HG02981 (cell line): ENCODE results near the gene SVIL.
"Not testable (repeated sequence)": the region's sequence is repeated elsewhere in the genome, so short reads cannot be mapped to it uniquely, and the experiment has no call there.

Experiments
- ATAC-seq: cut with Tn5 transposase; IDR thresholded peaks from one replicate; pipeline ENCODE4 v1.9.1; 2021; ENCODE audit warnings: mild to moderate bottlenecking, moderate library complexity; ENCODE audit not compliant: unreplicated experiment

Gene SVIL

GRCh38 chr10:29579455-29579970, 55.3 kb downstream of the SVIL start:
- no peak for ATAC-seq

- no peak for ATAC-seq
Measured at GRCh38 chr10:29578457-29578856, 56.3 kb downstream of the SVIL start.

DNA sequence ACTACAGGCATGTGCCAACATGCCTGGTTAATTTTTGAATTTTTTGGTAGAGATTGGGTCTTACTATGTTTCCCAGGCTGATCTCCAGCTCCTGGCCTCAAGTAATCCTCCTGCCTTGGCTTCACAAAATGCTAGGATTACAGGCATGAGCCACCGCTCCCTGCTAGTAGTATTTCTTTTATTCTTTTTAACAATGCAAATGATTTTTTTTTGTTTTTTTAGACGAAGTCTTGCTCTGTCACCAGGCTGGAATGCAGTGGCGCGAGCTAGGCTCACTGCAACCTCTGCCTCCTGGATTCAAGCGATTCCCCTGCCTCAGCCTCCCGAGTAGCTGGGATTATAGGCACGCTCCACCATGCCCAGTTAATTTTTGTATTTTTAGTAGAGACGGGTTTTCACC, 58.1 kb downstream of the SVIL start:
- ATAC-seq, result no peak

GRCh38 chr10:29575098-29575455, 59.7 kb downstream of the SVIL start:
- no peak for ATAC-seq

DNA sequence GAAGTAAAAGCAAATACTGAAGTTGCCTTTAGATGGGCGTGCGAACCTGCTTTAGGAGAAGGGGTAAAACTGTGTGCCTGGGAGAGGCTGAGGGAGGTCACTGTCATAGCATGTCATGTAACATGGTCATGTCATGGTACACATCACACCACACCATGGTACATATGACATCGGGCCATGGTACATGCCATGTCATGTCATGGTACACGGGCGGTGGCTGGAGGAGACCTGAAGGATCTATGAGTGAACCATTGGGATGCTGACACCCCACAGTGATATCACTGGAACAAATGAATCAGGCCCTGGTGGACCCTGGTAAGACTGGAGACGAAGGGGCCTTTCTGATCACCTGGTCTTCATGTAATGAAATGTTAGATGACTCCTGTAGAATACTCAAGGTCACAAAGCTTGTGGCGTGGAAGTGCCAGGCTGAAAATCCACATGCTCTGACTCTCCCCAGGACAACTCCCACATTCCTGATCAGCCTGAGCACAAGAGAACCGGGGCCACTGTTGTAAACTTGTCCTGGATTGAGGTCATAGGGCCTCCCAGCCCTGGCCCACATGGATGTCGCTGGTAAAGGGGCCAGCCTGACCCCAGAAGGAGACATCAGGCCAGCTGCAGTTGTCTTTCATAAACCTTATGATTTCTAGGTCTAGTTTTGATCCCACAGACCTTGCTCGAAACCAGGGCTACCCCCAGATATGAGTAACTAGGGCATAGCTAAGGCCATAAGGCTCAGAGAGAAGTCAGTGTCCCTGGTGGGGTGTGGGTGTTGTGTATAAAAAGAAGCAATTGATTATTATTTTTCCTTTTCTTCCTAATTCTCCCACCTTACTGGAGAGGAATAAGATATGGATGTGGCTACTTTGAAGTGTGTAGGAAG, 60.3 kb downstream of the SVIL start:
- ATAC-seq, result not testable (repeated sequence)

DNA sequence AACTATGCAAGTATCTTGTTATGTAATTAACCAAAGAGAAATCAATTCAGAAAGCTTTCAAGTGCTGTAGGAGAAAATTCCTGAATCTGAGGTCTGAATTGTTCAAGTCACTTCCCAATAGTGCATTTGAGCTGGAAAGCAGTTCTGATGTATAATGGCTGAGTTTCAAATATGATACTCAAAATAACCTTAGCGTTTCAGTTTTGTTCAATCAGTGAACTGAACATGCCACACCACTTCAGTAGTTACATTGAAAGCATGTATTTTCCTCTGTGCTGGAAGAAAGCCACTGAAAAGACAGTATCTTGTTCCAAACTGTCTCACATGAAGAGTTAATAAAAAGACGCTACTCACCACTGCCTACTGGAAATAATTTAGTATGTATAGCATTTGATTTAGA, 64.5 kb downstream of the SVIL start:
- ATAC-seq, result not testable (repeated sequence)

GRCh38 chr10:29569795-29570194, 65.0 kb downstream of the SVIL start:
- no peak for ATAC-seq

DNA sequence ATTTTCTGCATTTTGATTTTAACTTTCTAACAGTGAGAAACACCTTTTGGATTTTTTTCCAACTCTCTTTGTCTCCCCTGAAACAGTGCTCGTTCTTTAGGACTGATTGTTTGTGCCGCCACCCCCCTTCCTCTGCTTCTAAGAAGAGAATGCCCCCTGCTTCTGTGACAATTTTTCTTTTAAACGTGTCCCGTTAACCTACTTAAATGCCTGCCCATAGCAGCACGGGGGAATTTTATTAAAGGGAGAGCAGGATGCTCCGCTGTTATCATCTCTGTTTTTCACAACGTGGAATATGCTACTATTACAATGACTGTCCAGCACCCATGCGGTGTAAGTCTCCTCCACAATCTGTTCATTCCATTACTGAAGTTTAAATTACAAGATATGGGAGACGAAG, 67.8 kb downstream of the SVIL start:
- no peak for ATAC-seq

GRCh38 chr10:29566209-29566608, 68.6 kb downstream of the SVIL start:
- not testable (repeated sequence) for ATAC-seq

- no peak for ATAC-seq
Measured at GRCh38 chr10:29563420-29564035, 71.2 kb downstream of the SVIL start.

- ATAC-seq, result peak; percentile 84
Measured at GRCh38 chr10:29563006-29563405, 71.8 kb downstream of the SVIL start.

DNA sequence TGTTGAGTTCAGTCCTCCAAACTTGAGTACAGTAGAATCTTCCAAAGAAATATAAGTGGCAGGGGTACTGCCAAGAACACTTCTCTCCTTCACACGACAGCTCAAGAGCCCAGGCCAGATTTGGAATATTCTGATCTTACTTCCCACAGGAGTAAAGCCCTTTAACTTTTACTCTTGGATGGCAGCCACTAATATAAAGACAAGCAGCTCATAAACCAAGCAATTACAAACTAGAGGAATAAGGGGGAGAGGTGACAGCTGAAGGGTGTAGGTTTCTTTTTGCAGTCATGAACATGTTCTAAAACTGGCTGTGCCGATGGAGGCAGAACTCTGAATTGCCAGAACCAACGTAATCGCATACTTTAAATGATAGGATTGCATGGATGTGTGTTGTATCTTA, 74.8 kb downstream of the SVIL start:
- no peak for ATAC-seq

- no peak for ATAC-seq
Measured at GRCh38 chr10:29557665-29558064, 77.1 kb downstream of the SVIL start.

- ATAC-seq, result no peak
Measured at GRCh38 chr10:29555746-29556481, 78.9 kb downstream of the SVIL start.

DNA sequence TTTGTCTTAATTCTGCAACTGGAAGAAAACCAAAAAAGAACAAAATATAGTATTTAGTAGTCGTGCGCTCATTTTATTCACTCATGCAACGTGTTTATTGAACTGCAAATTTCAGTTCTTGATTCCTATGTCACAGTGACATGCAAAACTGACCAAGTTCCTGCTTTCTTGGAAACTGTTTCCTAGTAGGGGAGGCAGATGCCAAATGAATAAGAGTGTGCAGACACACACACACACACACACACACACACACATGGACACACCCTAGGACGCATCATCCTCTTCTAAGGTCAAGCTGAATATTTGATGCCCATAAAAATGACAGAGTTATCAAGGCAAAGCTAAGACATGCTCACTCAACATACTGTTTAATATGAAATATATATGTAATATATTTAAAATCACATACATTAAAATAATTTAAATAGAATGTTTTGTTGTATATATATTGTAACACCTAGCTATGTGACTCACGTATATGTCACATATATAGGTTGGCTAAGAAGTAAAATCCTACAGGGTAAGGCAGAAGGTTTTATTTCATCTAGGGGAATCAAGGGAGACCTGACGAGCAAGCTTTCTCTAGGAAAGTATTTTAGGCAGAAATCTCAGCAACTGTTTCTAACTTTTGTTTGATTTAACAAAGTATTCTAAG, 79.6 kb downstream of the SVIL start:
- ATAC-seq, result no peak

GRCh38 chr10:29554660-29555059, 80.1 kb downstream of the SVIL start:
- no peak for ATAC-seq

DNA sequence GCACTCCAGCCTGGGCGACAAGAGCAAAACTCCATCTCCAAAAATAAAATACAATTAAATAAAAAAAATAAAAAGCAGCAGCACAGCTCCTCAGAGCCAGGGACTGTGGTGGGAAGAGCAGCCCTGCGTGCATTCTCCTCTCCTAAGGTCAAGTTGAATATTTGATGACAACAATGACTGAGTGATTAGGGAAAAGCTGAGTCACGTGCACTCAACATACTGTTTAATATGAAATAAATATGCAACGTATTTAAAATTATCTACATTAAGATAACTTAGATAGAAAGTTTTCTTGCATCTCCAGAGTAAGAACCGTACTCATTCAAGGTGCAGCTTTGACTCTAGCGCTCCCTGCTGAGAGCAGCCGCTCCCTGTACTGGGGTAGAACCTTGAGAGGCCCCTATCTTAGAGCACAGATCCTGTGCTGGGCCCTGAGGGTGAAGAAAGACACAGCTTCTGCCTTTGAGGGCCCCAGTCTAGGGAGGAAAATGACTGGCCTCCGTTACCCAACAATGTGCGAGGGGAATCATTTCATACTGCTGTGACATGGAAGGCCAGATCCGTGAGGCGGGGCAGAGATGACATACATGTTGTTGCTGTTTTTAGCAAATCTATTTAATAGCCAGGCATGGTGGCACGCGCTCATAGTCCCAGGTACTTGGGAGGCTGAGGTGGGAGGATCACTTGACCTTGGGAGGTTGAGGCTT, 81.1 kb downstream of the SVIL start:
- ATAC-seq, result no peak

DNA sequence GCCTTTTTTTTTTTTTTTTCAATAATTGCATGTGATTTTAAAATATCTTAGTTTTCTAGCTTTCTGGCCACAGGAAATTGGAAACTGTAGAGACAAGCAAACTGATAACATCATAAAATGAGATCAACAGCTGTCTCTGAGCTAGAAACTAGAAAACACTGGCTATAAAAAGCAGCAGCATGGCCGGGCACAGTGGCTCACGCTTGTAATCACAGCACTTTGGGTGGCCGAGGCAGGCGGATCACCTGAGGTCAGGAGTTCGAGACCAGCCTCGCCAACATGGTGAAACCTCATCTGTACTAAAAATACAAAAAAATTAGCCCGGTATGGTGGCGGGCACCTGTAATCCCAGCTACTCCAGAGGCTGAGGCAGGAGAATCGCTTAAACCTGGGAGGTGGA, 81.7 kb downstream of the SVIL start:
- not testable (repeated sequence) for ATAC-seq

GRCh38 chr10:29549493-29549892, 85.3 kb downstream of the SVIL start:
- ATAC-seq, result not testable (repeated sequence)

DNA sequence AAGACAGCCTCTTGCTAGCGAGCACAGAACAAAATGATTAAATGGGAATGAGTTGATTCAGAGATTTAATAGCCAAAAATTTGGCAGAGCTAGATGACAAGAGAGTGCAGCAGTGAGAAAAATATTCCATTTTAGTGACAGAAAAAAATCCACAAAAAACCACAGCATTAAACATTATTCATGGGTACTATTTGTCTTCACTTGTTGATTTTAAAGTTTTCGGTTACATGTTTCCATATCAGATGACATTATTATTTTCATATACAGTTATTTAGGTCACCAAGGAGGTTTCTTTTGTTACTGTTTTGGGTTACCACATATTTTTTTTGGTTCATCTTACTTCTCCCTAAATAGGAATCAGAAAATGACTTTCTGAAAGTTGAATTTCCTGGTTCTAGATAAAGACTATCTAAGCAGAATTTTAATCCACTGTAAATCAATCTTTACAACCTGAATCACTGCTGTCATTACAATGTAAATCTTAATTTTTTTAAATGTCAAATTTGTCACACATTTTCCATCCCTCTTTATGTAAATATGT, 87.9 kb downstream of the SVIL start:
- no peak for ATAC-seq
